GM23338 (cell line): ENCODE measurements around the gene DLG4. TPM values are rescaled to one million over a fixed set of nuclear protein-coding genes. Genes with fewer than 3 reads are reported as not detected.

Source experiments
- ATAC-seq: fragments of 200-7000 bp; cut with Tn5 transposase; 3 replicates; pipeline ENCODE4 v1.9.1; 2020
- DNase-seq: peaks from one replicate; pipeline ENCODE4 v3.0.0-alpha.2; 2015; ENCODE audit warnings: low spot score
- H2AFZ ChIP-seq: fragments of 200-600 bp; sonication (generic); 2 replicates; pipeline ENCODE4 v1.8.0; 2016; ENCODE audit warnings: antibody characterized with exemption, mild to moderate bottlenecking, moderate library complexity
- H3F3A ChIP-seq: fragments of 200-600 bp; sonication (generic); replicated peaks from 2 replicates; pipeline ENCODE4 v1.8.0; 2017; ENCODE audit warnings: antibody characterized with exemption, mixed run types, low read depth
- H3K27ac ChIP-seq: fragments of 200-600 bp; sonication (generic); 2 replicates; pipeline ENCODE4 v1.6.1; 2016; ENCODE audit warnings: low read depth
- H3K27me3 ChIP-seq: fragments of 200-600 bp; sonication (generic); 2 replicates; pipeline ENCODE4 v1.8.0; 2016; ENCODE audit warnings: mild to moderate bottlenecking, mixed run types, moderate library complexity; ENCODE audit not compliant: insufficient read depth
- H3K36me3 ChIP-seq: fragments of 200-600 bp; sonication (generic); 2 replicates; pipeline ENCODE4 v1.8.0; 2016; ENCODE audit warnings: mild to moderate bottlenecking; ENCODE audit not compliant: insufficient read depth
- H3K4me1 ChIP-seq: fragments of 200-600 bp; sonication (generic); 2 replicates; pipeline ENCODE4 v1.8.0; 2016; ENCODE audit warnings: mild to moderate bottlenecking, moderate library complexity; ENCODE audit not compliant: insufficient read depth
- H3K4me2 ChIP-seq: fragments of 200-600 bp; sonication (generic); 2 replicates; pipeline ENCODE4 v1.7.1; 2017; ENCODE audit warnings: mixed run types
- H3K4me3 ChIP-seq: fragments of 200-600 bp; sonication (generic); 2 replicates; pipeline ENCODE4 v1.6.1; 2016; ENCODE audit warnings: mixed run types
- H3K79me2 ChIP-seq: fragments of 200-600 bp; sonication (generic); replicated peaks from 2 replicates; pipeline ENCODE4 v1.8.0; 2017; ENCODE audit warnings: mild to moderate bottlenecking; ENCODE audit not compliant: insufficient read depth
- H3K9me2 ChIP-seq: fragments of 200-600 bp; sonication (generic); 2 replicates; pipeline ENCODE4 v1.8.0; 2017; ENCODE audit not compliant: insufficient read depth
- H4K20me1 ChIP-seq: fragments of 200-600 bp; sonication (generic); replicated peaks from 2 replicates; pipeline ENCODE4 v1.8.0; 2017; ENCODE audit warnings: mild to moderate bottlenecking; ENCODE audit not compliant: insufficient read depth
- H3K27ac Mint-ChIP-seq: 2 replicates; pipeline ENCODE4 v1.8.0; 2020; ENCODE audit warnings: inconsistent platforms, mild to moderate bottlenecking, moderate library complexity, mixed read lengths
- H3K27me3 Mint-ChIP-seq: 3 replicates; pipeline ENCODE4 v1.8.0; 2022; ENCODE audit warnings: low read depth, mild to moderate bottlenecking, moderate library complexity, mixed read lengths, inconsistent platforms; ENCODE audit not compliant: insufficient read depth, poor library complexity
- H3K36me3 Mint-ChIP-seq: 3 replicates; pipeline ENCODE4 v1.8.0; 2021; ENCODE audit warnings: low read depth, mild to moderate bottlenecking, inconsistent platforms, moderate library complexity, mixed read lengths
- H3K4me1 Mint-ChIP-seq: 3 replicates; pipeline ENCODE4 v1.8.0; 2020; ENCODE audit warnings: mild to moderate bottlenecking, inconsistent platforms, mixed read lengths
- H3K4me3 Mint-ChIP-seq: 3 replicates; pipeline ENCODE4 v1.8.0; 2021; ENCODE audit warnings: moderate library complexity, mild to moderate bottlenecking, inconsistent platforms, mixed read lengths
- H3K9me3 Mint-ChIP-seq: 3 replicates; pipeline ENCODE4 v1.8.0; 2020; ENCODE audit warnings: moderate library complexity, mild to moderate bottlenecking, inconsistent platforms, mixed read lengths
- CREB1 ChIP-seq: fragments of 250-450 bp; sonication (Bioruptor Pico); IDR thresholded peaks from 2 replicates; pipeline ENCODE4 v1.5.0; 2020; ENCODE audit warnings: low read depth, mild to moderate bottlenecking, moderate library complexity
- EZH2 ChIP-seq: fragments of 200-600 bp; sonication (generic); IDR thresholded peaks from one replicate; pipeline ENCODE4 v1.8.0; 2017; ENCODE audit warnings: antibody characterized with exemption, mild to moderate bottlenecking, low read depth; ENCODE audit not compliant: unreplicated experiment
- EZH2phosphoT487 ChIP-seq: fragments of 200-600 bp; sonication (generic); IDR thresholded peaks from one replicate; pipeline ENCODE4 v1.8.1; 2018; ENCODE audit warnings: antibody characterized with exemption; ENCODE audit not compliant: unreplicated experiment
- JUNB ChIP-seq: IDR thresholded peaks from one replicate; pipeline ENCODE4 v1.6.1; 2016; ENCODE audit warnings: antibody characterized with exemption; ENCODE audit not compliant: unreplicated experiment
- NANOG ChIP-seq: IDR thresholded peaks from 2 replicates; pipeline ENCODE4 v1.6.1; 2016; ENCODE audit warnings: antibody characterized with exemption, borderline replicate concordance
- POLR2AphosphoS5 ChIP-seq: IDR thresholded peaks from 2 replicates; pipeline ENCODE4 v1.6.1; 2016; ENCODE audit warnings: antibody characterized with exemption, low read depth
- STAT1 ChIP-seq: IDR thresholded peaks from one replicate; pipeline ENCODE4 v1.6.1; 2016; ENCODE audit warnings: antibody characterized with exemption; ENCODE audit not compliant: unreplicated experiment
- ZNF114 ChIP-seq: fragments of 250-450 bp; sonication (Bioruptor Pico); IDR thresholded peaks from 2 replicates; pipeline ENCODE4 v1.5.0; 2020; ENCODE audit warnings: mild to moderate bottlenecking, moderate library complexity
- ZNF331 ChIP-seq: fragments of 250-450 bp; sonication (Bioruptor Pico); IDR thresholded peaks from 2 replicates; pipeline ENCODE4 v1.5.0; 2020; ENCODE audit warnings: low read depth, mild to moderate bottlenecking, moderate library complexity
- polyA plus RNA-seq: library from polyadenylated mRNA; unstranded; fragments of >200 nt; fragmentation: Nextera tagmentation; extraction: Ambion mirVana; gene quantifications from 2 replicates; pipeline ENCODE4 v1.2.1, GENCODE V29; 2016
- total RNA-seq: library from RNA; depleted of rRNA; stranded (reverse); fragments of >200 nt; shearing (Covaris generic); gene quantifications from 2 replicates; pipeline ENCODE4 v1.2.3, GENCODE V29; 2014
- TF ChIP-seq, protein P1 (sequence below): IDR thresholded peaks from 2 replicates; pipeline ENCODE4 v1.6.1; 2016; ENCODE audit warnings: antibody characterized with exemption
- TF ChIP-seq, protein P2 (sequence below): fragments of 250-450 bp; sonication (Bioruptor Pico); IDR thresholded peaks from 2 replicates; pipeline ENCODE4 v1.5.0; 2020; ENCODE audit warnings: mild to moderate bottlenecking, moderate library complexity

DLG4 gene
- total and polyA plus RNA-seq, 2 experiments from 2014 or later, result 11.1 to 31.0 TPM

DNA sequence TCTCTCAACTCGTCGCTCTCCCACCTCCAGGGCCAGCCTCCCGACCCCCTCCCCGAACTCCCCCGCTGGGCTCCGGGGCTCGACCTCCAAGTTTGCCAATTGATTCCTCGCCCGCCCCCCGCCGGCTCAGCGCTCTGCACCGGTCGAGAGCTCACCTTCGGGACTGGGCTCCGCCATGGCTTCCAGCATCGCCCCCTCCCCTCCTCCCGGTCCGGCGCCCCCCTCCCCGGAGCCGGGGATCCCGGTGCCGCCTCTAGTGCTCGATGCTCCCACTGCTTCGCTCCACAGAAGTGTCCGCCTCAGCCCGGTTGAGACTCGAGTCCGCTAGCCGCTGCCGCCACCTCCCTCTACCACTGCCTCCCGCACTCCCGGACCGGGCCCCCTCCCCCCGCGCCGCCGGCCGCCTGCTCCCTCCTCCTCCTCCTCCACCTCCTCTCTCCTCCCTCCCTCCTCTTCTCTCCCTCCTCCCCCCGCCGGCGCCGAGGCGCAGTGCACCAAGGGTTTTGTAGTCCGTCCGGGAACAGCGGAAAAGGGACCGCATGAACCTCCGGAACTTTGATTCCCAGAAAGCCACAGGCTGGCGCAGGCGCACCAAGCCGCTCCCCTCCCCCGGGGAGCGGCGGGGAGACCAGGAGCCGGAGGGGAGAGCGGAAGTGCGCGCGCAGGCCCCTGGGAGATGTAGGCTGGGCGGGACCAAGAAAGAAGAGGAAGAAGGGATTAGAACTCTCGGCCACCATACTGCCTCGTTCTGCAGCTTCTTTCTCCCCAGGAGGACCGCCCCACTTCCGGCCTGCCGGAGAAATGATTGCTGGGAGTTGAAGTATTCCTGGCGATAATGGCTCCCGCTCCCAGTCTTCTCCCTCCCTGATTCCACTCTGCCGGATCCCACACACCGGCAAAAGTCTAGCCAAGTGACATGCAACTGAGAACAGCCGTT lies 19.7 kb upstream of the DLG4 start, which contains the start of gene PHF23:
PHF23 (minus strand) TSS at position 367 of the 937 bp plus-strand sequence; CDS start at position 189, 178 bp downstream.
- H3K27ac Mint-ChIP-seq, result peak within 1 kb of the TSS; percentile 98
- peaks cover 59% of the 10 kb centered on the region for H3K36me3 Mint-ChIP-seq
- Histone ChIP-seq H3K4me1 (peaks cover 19% of the 10 kb centered on the region), H3K36me3 (peaks cover 19% of the 10 kb centered on the region), H3K4me2 (peak within 1 kb of the TSS; percentile 92), H3K27me3 (no peaks in the 10 kb centered on the region), H4K20me1 (peaks cover 17% of the 10 kb centered on the region), H2AFZ (no peak within 1 kb of the TSS), H3K79me2 (peaks cover 44% of the 10 kb centered on the region), H3K4me3 (peak within 1 kb of the TSS; percentile 99), H3K27ac (peak within 1 kb of the TSS; percentile 93; the same call in 1 of the 2 replicates), H3F3A (peaks cover 43% of the 10 kb centered on the region), H3K9me2 (no peaks in the 10 kb centered on the region)
- peaks cover 40% of the 10 kb centered on the region for H3K4me1 Mint-ChIP-seq
- peak; percentile 100 for DNase-seq
- H3K27me3 Mint-ChIP-seq, result peaks cover 35% of the 10 kb centered on the region
- peak within 1 kb of the TSS; percentile 87 for H3K4me3 Mint-ChIP-seq
- TF ChIP-seq POLR2AphosphoS5, result peak; percentile 44; the same call in 1 of the 2 replicates
- TF ChIP-seq, protein P1, sequence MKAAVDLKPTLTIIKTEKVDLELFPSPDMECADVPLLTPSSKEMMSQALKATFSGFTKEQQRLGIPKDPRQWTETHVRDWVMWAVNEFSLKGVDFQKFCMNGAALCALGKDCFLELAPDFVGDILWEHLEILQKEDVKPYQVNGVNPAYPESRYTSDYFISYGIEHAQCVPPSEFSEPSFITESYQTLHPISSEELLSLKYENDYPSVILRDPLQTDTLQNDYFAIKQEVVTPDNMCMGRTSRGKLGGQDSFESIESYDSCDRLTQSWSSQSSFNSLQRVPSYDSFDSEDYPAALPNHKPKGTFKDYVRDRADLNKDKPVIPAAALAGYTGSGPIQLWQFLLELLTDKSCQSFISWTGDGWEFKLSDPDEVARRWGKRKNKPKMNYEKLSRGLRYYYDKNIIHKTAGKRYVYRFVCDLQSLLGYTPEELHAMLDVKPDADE, result peak; percentile 99
- no peak for TF ChIP-seq NANOG
- no peak for TF ChIP-seq ZNF331
- TF ChIP-seq CREB1, result peak; percentile 59
- peak; percentile 61 for ATAC-seq
- H3K9me3 Mint-ChIP-seq, result peaks cover 2% of the 10 kb centered on the region

DNA sequence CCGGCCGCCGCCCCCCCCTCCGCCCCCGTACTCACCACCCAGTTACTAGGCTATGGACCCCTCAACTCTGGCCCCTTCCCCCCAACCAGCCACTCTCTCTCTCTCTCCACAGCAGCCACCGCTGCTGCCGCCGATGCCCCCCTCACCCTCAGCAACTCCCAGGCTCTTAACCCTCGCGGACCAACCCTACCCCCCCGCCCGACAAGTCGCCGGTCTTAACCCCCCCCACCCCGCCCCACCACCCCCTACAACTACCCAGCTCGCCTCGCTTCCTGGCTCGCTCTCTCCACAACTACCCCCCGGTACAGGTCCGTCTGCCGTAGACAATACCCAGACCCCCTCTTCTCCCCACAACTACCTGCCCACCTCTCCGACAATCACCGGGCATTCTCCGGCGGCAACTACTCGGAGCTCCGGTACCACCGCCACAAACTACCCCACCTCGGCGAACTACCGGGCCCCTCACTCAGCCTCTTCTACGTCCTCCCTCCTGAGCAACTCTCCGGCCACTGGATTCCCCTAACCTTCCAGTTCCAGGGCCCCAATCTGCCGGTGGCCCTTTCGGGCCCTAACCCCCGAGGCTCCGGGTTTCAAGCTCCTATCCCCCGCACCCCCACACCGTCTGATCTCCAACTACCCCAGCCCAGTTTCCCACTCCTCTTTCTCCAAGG lies 18.9 kb upstream of the DLG4 start:
- peaks cover 49% of the 10 kb centered on the region for H3K79me2 ChIP-seq
- H3K36me3 Mint-ChIP-seq, result peaks cover 54% of the 10 kb centered on the region
- DNase-seq, result no peak
- TF ChIP-seq EZH2phosphoT487 (no peak), STAT1 (no peak), ZNF114 (CRISPR knock-in tag) (no peak), JUNB (no peak), CREB1 (no peak), EZH2 (no peak), ZNF331 (no peak)
- TF ChIP-seq, protein P1, result no peak
- TF ChIP-seq, protein P2, sequence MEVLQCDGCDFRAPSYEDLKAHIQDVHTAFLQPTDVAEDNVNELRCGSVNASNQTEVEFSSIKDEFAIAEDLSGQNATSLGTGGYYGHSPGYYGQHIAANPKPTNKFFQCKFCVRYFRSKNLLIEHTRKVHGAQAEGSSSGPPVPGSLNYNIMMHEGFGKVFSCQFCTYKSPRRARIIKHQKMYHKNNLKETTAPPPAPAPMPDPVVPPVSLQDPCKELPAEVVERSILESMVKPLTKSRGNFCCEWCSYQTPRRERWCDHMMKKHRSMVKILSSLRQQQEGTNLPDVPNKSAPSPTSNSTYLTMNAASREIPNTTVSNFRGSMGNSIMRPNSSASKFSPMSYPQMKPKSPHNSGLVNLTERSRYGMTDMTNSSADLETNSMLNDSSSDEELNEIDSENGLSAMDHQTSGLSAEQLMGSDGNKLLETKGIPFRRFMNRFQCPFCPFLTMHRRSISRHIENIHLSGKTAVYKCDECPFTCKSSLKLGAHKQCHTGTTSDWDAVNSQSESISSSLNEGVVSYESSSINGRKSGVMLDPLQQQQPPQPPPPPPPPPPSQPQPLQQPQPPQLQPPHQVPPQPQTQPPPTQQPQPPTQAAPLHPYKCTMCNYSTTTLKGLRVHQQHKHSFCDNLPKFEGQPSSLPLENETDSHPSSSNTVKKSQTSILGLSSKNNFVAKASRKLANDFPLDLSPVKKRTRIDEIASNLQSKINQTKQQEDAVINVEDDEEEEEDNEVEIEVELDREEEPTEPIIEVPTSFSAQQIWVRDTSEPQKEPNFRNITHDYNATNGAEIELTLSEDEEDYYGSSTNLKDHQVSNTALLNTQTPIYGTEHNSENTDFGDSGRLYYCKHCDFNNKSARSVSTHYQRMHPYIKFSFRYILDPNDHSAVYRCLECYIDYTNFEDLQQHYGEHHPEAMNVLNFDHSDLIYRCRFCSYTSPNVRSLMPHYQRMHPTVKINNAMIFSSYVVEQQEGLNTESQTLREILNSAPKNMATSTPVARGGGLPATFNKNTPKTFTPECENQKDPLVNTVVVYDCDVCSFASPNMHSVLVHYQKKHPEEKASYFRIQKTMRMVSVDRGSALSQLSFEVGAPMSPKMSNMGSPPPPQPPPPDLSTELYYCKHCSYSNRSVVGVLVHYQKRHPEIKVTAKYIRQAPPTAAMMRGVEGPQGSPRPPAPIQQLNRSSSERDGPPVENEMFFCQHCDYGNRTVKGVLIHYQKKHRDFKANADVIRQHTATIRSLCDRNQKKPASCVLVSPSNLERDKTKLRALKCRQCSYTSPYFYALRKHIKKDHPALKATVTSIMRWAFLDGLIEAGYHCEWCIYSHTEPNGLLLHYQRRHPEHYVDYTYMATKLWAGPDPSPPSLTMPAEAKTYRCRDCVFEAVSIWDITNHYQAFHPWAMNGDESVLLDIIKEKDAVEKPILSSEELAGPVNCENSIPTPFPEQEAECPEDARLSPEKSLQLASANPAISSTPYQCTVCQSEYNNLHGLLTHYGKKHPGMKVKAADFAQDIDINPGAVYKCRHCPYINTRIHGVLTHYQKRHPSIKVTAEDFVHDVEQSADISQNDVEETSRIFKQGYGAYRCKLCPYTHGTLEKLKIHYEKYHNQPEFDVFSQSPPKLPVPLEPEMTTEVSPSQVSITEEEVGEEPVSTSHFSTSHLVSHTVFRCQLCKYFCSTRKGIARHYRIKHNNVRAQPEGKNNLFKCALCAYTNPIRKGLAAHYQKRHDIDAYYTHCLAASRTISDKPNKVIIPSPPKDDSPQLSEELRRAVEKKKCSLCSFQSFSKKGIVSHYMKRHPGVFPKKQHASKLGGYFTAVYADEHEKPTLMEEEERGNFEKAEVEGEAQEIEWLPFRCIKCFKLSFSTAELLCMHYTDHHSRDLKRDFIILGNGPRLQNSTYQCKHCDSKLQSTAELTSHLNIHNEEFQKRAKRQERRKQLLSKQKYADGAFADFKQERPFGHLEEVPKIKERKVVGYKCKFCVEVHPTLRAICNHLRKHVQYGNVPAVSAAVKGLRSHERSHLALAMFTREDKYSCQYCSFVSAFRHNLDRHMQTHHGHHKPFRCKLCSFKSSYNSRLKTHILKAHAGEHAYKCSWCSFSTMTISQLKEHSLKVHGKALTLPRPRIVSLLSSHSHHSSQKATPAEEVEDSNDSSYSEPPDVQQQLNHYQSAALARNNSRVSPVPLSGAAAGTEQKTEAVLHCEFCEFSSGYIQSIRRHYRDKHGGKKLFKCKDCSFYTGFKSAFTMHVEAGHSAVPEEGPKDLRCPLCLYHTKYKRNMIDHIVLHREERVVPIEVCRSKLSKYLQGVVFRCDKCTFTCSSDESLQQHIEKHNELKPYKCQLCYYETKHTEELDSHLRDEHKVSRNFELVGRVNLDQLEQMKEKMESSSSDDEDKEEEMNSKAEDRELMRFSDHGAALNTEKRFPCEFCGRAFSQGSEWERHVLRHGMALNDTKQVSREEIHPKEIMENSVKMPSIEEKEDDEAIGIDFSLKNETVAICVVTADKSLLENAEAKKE (CRISPR knock-in tag), result no peak

More for the DNA sequence above, 18.9 kb upstream of the DLG4 start:
- peak overlapping the region; percentile 88; the same call in 1 of the 2 replicates for H3K27ac ChIP-seq
- H3F3A ChIP-seq, result peaks cover 42% of the 10 kb centered on the region
- no peak overlapping the region for H2AFZ ChIP-seq
- H3K4me1 ChIP-seq, result peaks cover 18% of the 10 kb centered on the region
- Mint-ChIP-seq H3K27me3 (peaks cover 35% of the 10 kb centered on the region), H3K4me3 (peak overlapping the region; percentile 87), H3K27ac (peak overlapping the region; percentile 98), H3K4me1 (peaks cover 38% of the 10 kb centered on the region), H3K9me3 (peaks cover 3% of the 10 kb centered on the region)
- peak overlapping the region; percentile 92 for H3K4me2 ChIP-seq
- ATAC-seq, result no peak
- H3K9me2 ChIP-seq, result no peaks in the 10 kb centered on the region
- peaks cover 17% of the 10 kb centered on the region for H4K20me1 ChIP-seq
- peak overlapping the region; percentile 99 for H3K4me3 ChIP-seq
- no peaks in the 10 kb centered on the region for H3K27me3 ChIP-seq
- H3K36me3 ChIP-seq, result peaks cover 17% of the 10 kb centered on the region
